Measurements from ENCODE around the gene BAZ2A.
A peak's percentile ranks its signal among the peaks of the same experiment; 100 is the strongest.

Gene BAZ2A

GRCh38 chr12:56632701-56633467, 2.8 kb upstream of the BAZ2A start (continued):
- peak; percentile 94 for TF ChIP-seq PRDM10 (tag by site-specific recombination; IDR thresholded peaks at IDR 0.05)
- TF ChIP-seq YY1 (tag by site-specific recombination; IDR thresholded peaks at IDR 0.05): no peak
- TF ChIP-seq ZNF223 (tag by site-specific recombination; IDR thresholded peaks at IDR 0.05): peak; percentile 73; the same call in 1 of the 2 replicates
- TF ChIP-seq ZFP69B (tag by site-specific recombination; IDR thresholded peaks at IDR 0.05): no peak
- no peak for TF ChIP-seq ZNF768 (tag by site-specific recombination; IDR thresholded peaks at IDR 0.05)
- no peak for TF ChIP-seq ZNF2 (tag by site-specific recombination; IDR thresholded peaks at IDR 0.05)
- no peak for TF ChIP-seq KLF10 (tag by site-specific recombination; IDR thresholded peaks at IDR 0.05)
- TF ChIP-seq ZNF19 (tag by site-specific recombination; IDR thresholded peaks at IDR 0.05; ENCODE audit: low read depth): no peak
- no peak for TF ChIP-seq SCRT1 (tag by site-specific recombination; IDR thresholded peaks at IDR 0.05; ENCODE audit: borderline replicate concordance)
- TF ChIP-seq ZNF645 (tag by site-specific recombination; IDR thresholded peaks at IDR 0.05): no peak
- no peak for TF ChIP-seq ZNF560 (tag by site-specific recombination; IDR thresholded peaks at IDR 0.05; ENCODE audit: borderline replicate concordance)
- no peak for TF ChIP-seq KLF7 (tag by site-specific recombination; IDR thresholded peaks at IDR 0.05; ENCODE audit: borderline replicate concordance)
- no peak for TF ChIP-seq ZNF37A (tag by site-specific recombination; IDR thresholded peaks at IDR 0.05)
- TF ChIP-seq EGR2 (tag by site-specific recombination; IDR thresholded peaks at IDR 0.05; ENCODE audit: low read depth): no peak
- TF ChIP-seq PATZ1 (tag by site-specific recombination; IDR thresholded peaks at IDR 0.05): peak; percentile 38; the same call in 1 of the 2 replicates

GRCh38 chr12:56631790-56632700, 1.9 kb upstream of the BAZ2A start:
- peaks cover 28% of the 10 kb centered on the region for H3K4me1 ChIP-seq (ENCODE audit: control insufficient read depth, insufficient read depth, low read length)
- CTCF ChIA-PET: interaction anchor here (0.6 to 0.8 kb wide), 2 partner anchors 43 to 120 kb away, joined by 3 to 6 read pairs; no protein-coding TSS in a partner anchor
- H3K4me3 ChIP-seq (ENCODE audit: low read depth, low read length): no peak overlapping the region; the same call in 1 of the 2 replicates
- no peak overlapping the region for H3K27ac ChIP-seq (ENCODE audit: extremely low read depth, low read depth, low read length)
- no peaks in the 10 kb centered on the region for H3K9me3 ChIP-seq (ENCODE audit: control insufficient read depth, insufficient read depth, low read depth, low read length)
- POLR2A ChIA-PET: no interaction called here
- H3K36me3 ChIP-seq (ENCODE audit: control insufficient read depth in 2 of 2, insufficient read depth in 1 of 2, low read length in 2 of 2): peaks cover 2% of the 10 kb centered on the region in 2 experiments; a peak in 2 of 3 replicates
- TF ChIP-seq BCL11B (tag by site-specific recombination; IDR thresholded peaks at IDR 0.05; ENCODE audit: low read depth) (no peak), ZNF362 (tag by site-specific recombination; IDR thresholded peaks at IDR 0.05) (no peak), ZNF596 (tag by site-specific recombination; IDR thresholded peaks at IDR 0.05) (no peak), ZNF114 (tag by site-specific recombination; IDR thresholded peaks at IDR 0.05) (no peak), ZNF157 (tag by site-specific recombination; IDR thresholded peaks at IDR 0.05) (no peak), ZNF341 (tag by site-specific recombination; IDR thresholded peaks at IDR 0.05; ENCODE audit: low read depth) (peak; percentile 72), PRDM4 (tag by site-specific recombination; IDR thresholded peaks at IDR 0.05) (no peak), MYNN (tag by site-specific recombination; IDR thresholded peaks at IDR 0.05; ENCODE audit: borderline replicate concordance) (no peak)

All from HEK293 (cell line).